B cell (primary cell): ENCODE measurements around the gene CENPP. TPM values are rescaled to one million over a fixed set of nuclear protein-coding genes. Genes with fewer than 3 reads are reported as not detected.

Experiments
- ATAC-seq: fragments of 200-7000 bp; cut with Tn5 transposase; one replicate; pipeline ENCODE4 v1.10.0; 2021; ENCODE audit warnings: low read depth, mild to moderate bottlenecking, moderate number of reproducible peaks, moderate library complexity
- CTCF ChIA-PET: fragments of 350-600 bp; sonication (Branson Sonifier 250); formaldehyde crosslinking; loops from one replicate; lab custom pipeline; 2021; ENCODE audit warnings: antibody characterized with exemption, inconsistent platforms; lab: Charles Lee
- POLR2A ChIA-PET: fragments of 350-600 bp; sonication (Branson Sonifier 250); formaldehyde crosslinking; loops from one replicate; lab custom pipeline; 2021; ENCODE audit warnings: antibody characterized with exemption; lab: Charles Lee
- DNase-seq: peaks from one replicate; pipeline ENCODE4 v3.0.0; 2013
- H2AFZ ChIP-seq: 2 replicates; pipeline ENCODE4 v1.6.1; 2012; ENCODE audit warnings: mild to moderate bottlenecking, low read depth, low read length; ENCODE audit not compliant: insufficient read depth, poor library complexity, severe bottlenecking
- H3K27ac ChIP-seq, 2 donors: 1 replicate in 1 of 2; 2 replicates in 1 of 2; pipeline ENCODE4 v1.5.1; 2012 to 2013; ENCODE audit warnings: low read length in 2 of 2, mild to moderate bottlenecking in 2 of 2, moderate library complexity in 1 of 2
- H3K27me3 ChIP-seq, 4 experiments: fragments of 200-600 bp in 1 of 4; sonication (generic) in 1 of 4; replicated peaks in 1 of 4; 1 replicate in 2 of 4; 2 replicates in 2 of 4; pipeline versions ENCODE4 v1.6.1 to v1.7.0; 2013 to 2016; ENCODE audit warnings: low read length in 3 of 4, mild to moderate bottlenecking in 2 of 4, mixed read lengths in 1 of 4, moderate library complexity in 1 of 4; ENCODE audit not compliant: insufficient read depth in 4 of 4, control insufficient read depth in 3 of 4; ENCODE audit errors: control extremely low read depth in 1 of 4
- H3K36me3 ChIP-seq, 2 experiments: replicated peaks in 1 of 2; 1 replicate in 1 of 2; 2 replicates in 1 of 2; pipeline versions ENCODE4 v1.6.1 to v1.7.1; 2013; ENCODE audit warnings: low read length in 1 of 2; ENCODE audit not compliant: insufficient read depth in 2 of 2, control insufficient read depth in 1 of 2; ENCODE audit errors: control extremely low read depth in 1 of 2, extremely low read depth in 1 of 2
- H3K4me1 ChIP-seq, 2 donors: fragments of 200-600 bp in 1 of 2; sonication (generic) in 1 of 2; 1 replicate in 1 of 2; 2 replicates in 1 of 2; pipeline versions ENCODE4 v1.5.1 to v1.6.1; 2013 to 2017; ENCODE audit warnings: low read length in 2 of 2; ENCODE audit not compliant: control insufficient read depth in 2 of 2, insufficient read depth in 2 of 2
- H3K4me2 ChIP-seq: replicated peaks from 2 replicates; pipeline ENCODE3; 2012; ENCODE audit warnings: mild to moderate bottlenecking, low read depth, low read length; ENCODE audit not compliant: poor library complexity, severe bottlenecking
- H3K4me3 ChIP-seq, 5 experiments: fragments of 200-600 bp in 1 of 5; sonication (generic) in 1 of 5; 1 replicate in 3 of 5; 2 replicates in 2 of 5; pipeline versions ENCODE4 v1.5.1 to v1.7.0; 2011 to 2016; ENCODE audit warnings: low read length in 4 of 5, mild to moderate bottlenecking in 4 of 5, low read depth in 2 of 5, control low read depth in 1 of 5, moderate library complexity in 1 of 5; ENCODE audit not compliant: insufficient read depth in 1 of 5; ENCODE audit errors: control extremely low read depth in 1 of 5, extremely low read depth in 1 of 5
- H3K79me2 ChIP-seq: fragments of 200-600 bp; sonication (generic); one replicate; pipeline ENCODE4 v1.6.0; 2016; ENCODE audit warnings: low read length; ENCODE audit not compliant: control insufficient read depth, insufficient read depth
- H3K9ac ChIP-seq: fragments of 200-600 bp; sonication (generic); 2 replicates; pipeline ENCODE4 v1.6.1; 2017; ENCODE audit warnings: mild to moderate bottlenecking, low read length, moderate library complexity
- H3K9me3 ChIP-seq, 3 donors: one replicate each; pipeline versions ENCODE4 v1.6.1 to v1.7.1; 2013; ENCODE audit warnings: low read length in 2 of 3; ENCODE audit not compliant: control insufficient read depth in 2 of 3, insufficient read depth in 1 of 3; ENCODE audit errors: control extremely low read depth in 1 of 3
- H4K20me1 ChIP-seq: 2 replicates; pipeline ENCODE4 v1.6.0; 2012; ENCODE audit warnings: mild to moderate bottlenecking, low read length; ENCODE audit not compliant: insufficient read depth, control insufficient read depth, poor library complexity, severe bottlenecking
- H3K27ac Mint-ChIP-seq: one replicate; pipeline ENCODE4 v1.8.0; 2021; ENCODE audit warnings: mixed read lengths
- H3K27me3 Mint-ChIP-seq: one replicate; pipeline ENCODE4 v1.8.0; 2021; ENCODE audit warnings: mixed read lengths
- H3K4me1 Mint-ChIP-seq: one replicate; pipeline ENCODE4 v1.8.0; 2021; ENCODE audit warnings: mixed read lengths
- H3K4me3 Mint-ChIP-seq: one replicate; pipeline ENCODE4 v1.8.0; 2021; ENCODE audit warnings: mixed read lengths
- H3K9me3 Mint-ChIP-seq: one replicate; pipeline ENCODE4 v1.8.0; 2022; ENCODE audit warnings: mixed read lengths; ENCODE audit not compliant: insufficient read depth
- CTCF ChIP-seq: fragments of 200-600 bp; IDR thresholded peaks from one replicate; pipeline ENCODE4 v1.8.0; 2022; ENCODE audit warnings: antibody characterized with exemption, mild to moderate bottlenecking
- EZH2 ChIP-seq: IDR thresholded peaks from 2 replicates; pipeline ENCODE4 v1.6.1; 2012; ENCODE audit warnings: borderline replicate concordance, low read depth, mild to moderate bottlenecking, moderate library complexity, low read length; ENCODE audit not compliant: insufficient read depth, poor library complexity, severe bottlenecking
- whole genome bisulfite sequencing: methylation state at CpG from one replicate; pipeline ENCODE4 v1.1.5; 2013; ENCODE audit warnings: missing lambda C conversion rate; ENCODE audit not compliant: insufficient coverage; 5-methylcytosine and 5-hydroxymethylcytosine counted together
- intact Hi-C: fragments of 100-400 bp; cut with micrococcal nuclease; formaldehyde crosslinking; loops from one replicate; pipeline ENCODE4 v1.10.0; 2022
- polyA plus RNA-seq: library from polyadenylated mRNA; depleted of rRNA; stranded (reverse); fragments of >200 nt; gene quantifications from 2 replicates; pipeline ENCODE4 v1.2.3, GENCODE V29; 2012
- total RNA-seq, 2 donors: library from RNA; stranded (reverse); fragments of 120-200 nt in 1 of 2; gene quantifications; 1 replicate in 1 of 2; 2 replicates in 1 of 2; pipeline versions ENCODE4 v1.2.3 to v1.2.4, GENCODE V29; 2013 to 2022

Gene CENPP
- total and polyA plus RNA-seq, 2 donors (not counting 1 experiment from before 2014, with no cell fraction given): 1.4 to 6.2 TPM

GRCh38 chr9:92666236-92666635, 340.5 kb downstream of the CENPP start:
- Histone ChIP-seq H3K4me1 (peaks cover 16 to 23% of the 10 kb centered on the region in 2 donors), H4K20me1 (peaks cover 29% of the 10 kb centered on the region), H3K4me2 (no peak overlapping the region), H2AFZ (no peak overlapping the region), H3K36me3 (peaks cover 0 to 19% of the 10 kb centered on the region in 2 experiments), H3K27ac (no peak overlapping the region), H3K27me3 (no peaks in the 10 kb centered on the region), H3K79me2 (peaks cover 95% of the 10 kb centered on the region), H3K4me3 (no peak overlapping the region), H3K9ac (no peak overlapping the region), H3K9me3 (no peaks in the 10 kb centered on the region)
- ATAC-seq (no peak), DNase-seq (no peak)
- intact Hi-C loops: no loop called here
- POLR2A ChIA-PET: no interaction called here
- peaks cover 39% of the 10 kb centered on the region for H3K4me1 Mint-ChIP-seq
- CTCF ChIA-PET: no interaction called here
- no peak for TF ChIP-seq CTCF
- no peak for TF ChIP-seq EZH2
- H3K9me3 Mint-ChIP-seq: no peaks in the 10 kb centered on the region
- H3K27ac Mint-ChIP-seq: no peak overlapping the region
- no peak overlapping the region for H3K4me3 Mint-ChIP-seq
- H3K27me3 Mint-ChIP-seq: no peaks in the 10 kb centered on the region
- 97% methylated on average over 6 of the region's 6 CpGs for WGBS

GRCh38 chr9:92666912-92667532, 341.3 kb downstream of the CENPP start:
- no peaks in the 10 kb centered on the region for H3K9me3 ChIP-seq
- peaks cover 21% of the 10 kb centered on the region for H4K20me1 ChIP-seq
- H3K4me3 ChIP-seq: no peak overlapping the region
- peaks cover 0 to 15% of the 10 kb centered on the region in 2 experiments for H3K36me3 ChIP-seq
- Mint-ChIP-seq H3K4me1 (peaks cover 35% of the 10 kb centered on the region), H3K9me3 (no peaks in the 10 kb centered on the region), H3K27me3 (no peaks in the 10 kb centered on the region), H3K4me3 (no peak overlapping the region), H3K27ac (no peak overlapping the region)
- no peak for ATAC-seq
- peaks cover 17 to 27% of the 10 kb centered on the region in 2 donors for H3K4me1 ChIP-seq
- intact Hi-C loops: no loop called here
- peaks cover 90% of the 10 kb centered on the region for H3K79me2 ChIP-seq
- no peak overlapping the region for H2AFZ ChIP-seq
- WGBS: 100% methylated on average over 3 of the region's 8 CpGs
- H3K27ac ChIP-seq: no peak overlapping the region
- no peak overlapping the region for H3K4me2 ChIP-seq
- no peaks in the 10 kb centered on the region for H3K27me3 ChIP-seq
- ChIA-PET CTCF (interaction anchor here (0.7 to 1.1 kb wide), 2 partner anchors 62 to 98 kb away, joined by 3 read pairs; no protein-coding TSS in a partner anchor), POLR2A (no interaction called here)
- no peak for DNase-seq
- TF ChIP-seq EZH2 (no peak), CTCF (no peak)
- no peak overlapping the region for H3K9ac ChIP-seq
